K562 (cell line): ENCODE measurements around the gene CHRNB1. TPM values are rescaled to one million over a fixed set of nuclear protein-coding genes. Genes with fewer than 3 reads are reported as not detected.

ENCODE experiments used
- ATAC-seq: fragments of 200-7000 bp; cut with Tn5 transposase; 3 replicates; pipeline ENCODE4 v1.9.1; 2020; ENCODE audit warnings: moderate library complexity
- BruUV-seq: library from RNA; stranded (reverse); fragments of 400-500 nt; replicated peaks from 2 replicates; lab custom pipeline; 2021; lab: Mats Ljungman, UMichigan
- CTCF ChIA-PET: fragments of 300-600 bp; formaldehyde crosslinking; extraction: SDS; loops from one replicate; lab custom pipeline; 2021; ENCODE audit warnings: low intra/inter-chr PET ratio; lab: Yijun Ruan, JAX
- POLR2A ChIA-PET: fragments of 300-600, 350-650 bp; sonication (Branson Sonifier 250); formaldehyde crosslinking; extraction: SDS; loops from one replicate; lab custom pipeline; 2021; ENCODE audit warnings: antibody characterized with exemption, inconsistent platforms; lab: Yijun Ruan, JAX
- DNase-seq, 4 experiments: peaks; one replicate each; pipeline versions ENCODE4 v3.0.0 to v3.0.0-alpha.2; 2011 to 2018; ENCODE audit warnings: low spot score in 3 of 4, mixed read lengths in 3 of 4; ENCODE audit errors: extremely low read depth in 1 of 4
- FAIRE-seq: peaks from 2 replicates; lab custom pipeline; 2011; peaks lifted over from hg19 to GRCh38; lab: Jason Lieb, UNC
- H2AFZ ChIP-seq: 2 replicates; pipeline ENCODE4 v1.6.0; 2011; ENCODE audit warnings: low read depth, low read length, control low read depth, inconsistent platforms
- H3K27ac ChIP-seq: fragments of 200-600 bp; 3 replicates; pipeline ENCODE4 v1.8.0; 2011; ENCODE audit warnings: low read depth, mild to moderate bottlenecking, control low read depth, inconsistent platforms, low read length, moderate library complexity, mixed read lengths; ENCODE audit errors: extremely low read depth
- H3K27me3 ChIP-seq, 2 experiments: fragments of 300-600 bp in 1 of 2; 2 replicates in 1 of 2; 3 replicates in 1 of 2; pipeline versions ENCODE4 v1.6.0 to v1.8.0; 2011; ENCODE audit warnings: inconsistent platforms in 2 of 2, low read length in 2 of 2, mild to moderate bottlenecking in 1 of 2, mixed read lengths in 1 of 2, moderate library complexity in 1 of 2; ENCODE audit not compliant: control insufficient read depth in 2 of 2, insufficient read depth in 2 of 2
- H3K36me3 ChIP-seq: fragments of 300-600 bp; 3 replicates; pipeline ENCODE4 v1.8.0; 2011; ENCODE audit warnings: mild to moderate bottlenecking, low read length, inconsistent platforms; ENCODE audit not compliant: control insufficient read depth, insufficient read depth
- H3K4me1 ChIP-seq, 2 experiments: fragments of 200-600 bp in 1 of 2; replicated peaks in 1 of 2; 2 replicates in 1 of 2; 3 replicates in 1 of 2; pipeline versions ENCODE4 v1.5.1 to v1.8.0; 2011; ENCODE audit warnings: inconsistent platforms in 2 of 2, low read length in 2 of 2, mild to moderate bottlenecking in 1 of 2, mixed read lengths in 1 of 2, moderate library complexity in 1 of 2; ENCODE audit not compliant: control insufficient read depth in 2 of 2, insufficient read depth in 2 of 2
- H3K4me2 ChIP-seq: 2 replicates; pipeline ENCODE4 v1.6.1; 2011; ENCODE audit warnings: low read length, control low read depth, inconsistent platforms, mixed read lengths; ENCODE audit not compliant: insufficient read depth
- H3K4me3 ChIP-seq: fragments of 200-600 bp; sonication (generic), shearing (Covaris generic); 2 replicates; pipeline ENCODE4 v1.5.1; 2016; ENCODE audit warnings: control low read depth, inconsistent platforms
- H3K79me2 ChIP-seq: fragments of 200-600 bp; 3 replicates; pipeline ENCODE4 v1.8.0; 2011; ENCODE audit warnings: low read length, inconsistent platforms; ENCODE audit not compliant: control insufficient read depth, insufficient read depth
- H3K9ac ChIP-seq, 2 experiments: 2 replicates each; pipeline versions ENCODE4 v1.6.0 to v1.6.1; 2011; ENCODE audit warnings: low read depth in 2 of 2, low read length in 2 of 2, control low read depth in 1 of 2, inconsistent platforms in 1 of 2, mild to moderate bottlenecking in 1 of 2, mixed read lengths in 1 of 2; ENCODE audit not compliant: insufficient read depth in 1 of 2
- H3K9me1 ChIP-seq: one replicate; pipeline ENCODE4 v1.6.0; 2011; ENCODE audit warnings: inconsistent platforms, mild to moderate bottlenecking, low read length, moderate library complexity; ENCODE audit not compliant: control insufficient read depth, insufficient read depth
- H3K9me3 ChIP-seq: replicated peaks from 2 replicates; pipeline ENCODE4 v1.5.1; 2011; ENCODE audit warnings: low read depth, low read length, inconsistent platforms; ENCODE audit not compliant: control insufficient read depth, insufficient read depth
- H4K20me1 ChIP-seq: replicated peaks from 2 replicates; pipeline ENCODE4 v1.6.1; 2011; ENCODE audit warnings: low read length, inconsistent platforms, mixed read lengths; ENCODE audit not compliant: control insufficient read depth, insufficient read depth
- CBX2 ChIP-seq: fragments of 200-600 bp; sonication (generic); IDR thresholded peaks from one replicate; pipeline ENCODE4 v1.6.1; 2012; ENCODE audit warnings: mild to moderate bottlenecking, low read length, inconsistent platforms; ENCODE audit not compliant: insufficient read depth, poor library complexity, severe bottlenecking
- MAZ ChIP-seq, 2 experiments: fragments of 450-650 bp in 1 of 2; sonication (generic) in 1 of 2; formaldehyde crosslinking; IDR thresholded peaks in 1 of 2; conservative IDR thresholded peaks in 1 of 2; 2 replicates each; pipeline versions ENCODE4 v1.4.0 to v1.5.0; 2020; ENCODE audit warnings: mild to moderate bottlenecking in 1 of 2, missing genetic modification reagents in 1 of 2
- NFRKB ChIP-seq: fragments of 450-650 bp; IDR thresholded peaks from 2 replicates; pipeline ENCODE4 v1.6.1; 2016; ENCODE audit warnings: low read depth
- RBFOX2 ChIP-seq: fragments of 200-400 bp; formaldehyde crosslinking; IDR thresholded peaks from 2 replicates; pipeline ENCODE4 v1.6.1; 2017; ENCODE audit warnings: low read depth, mild to moderate bottlenecking, low read length, moderate library complexity
- ZNF384 ChIP-seq: IDR thresholded peaks from 2 replicates; pipeline ENCODE4 v1.6.1; 2012; ENCODE audit warnings: low read depth, low read length, improper control_type of control experiment
- WGBS: fragments of 100-300 bp; shearing (Covaris generic); methylation state at CpG from one replicate; pipeline ENCODE4 v1.1.6; 2016; ENCODE audit warnings: low coverage, mixed read lengths; ENCODE audit not compliant: insufficient coverage; ENCODE audit errors: missing lambda C conversion rate; 5-methylcytosine and 5-hydroxymethylcytosine counted together
- in situ Hi-C: fragments of 300-500 bp; cut with MboI; formaldehyde crosslinking; loops from 4 replicates; pipeline ENCODE4 v1.15.0; 2018; ENCODE audit warnings: inconsistent platforms, mixed read lengths
- intact Hi-C: fragments of 100-400 bp; cut with micrococcal nuclease; formaldehyde crosslinking; loops from 2 replicates; pipeline ENCODE4 v1.14.2; 2022
- polyA plus RNA-seq, 8 experiments: library from polyadenylated mRNA; depleted of rRNA in 4 of 8; stranded (reverse) in 5 of 8; unstranded in 3 of 8; fragments of >200 nt; fragmentation: Nextera tagmentation in 2 of 8; fragmentation: Illumina TruSeq in 1 of 8; extraction: Ambion mirVana in 2 of 8; extraction: Trizol in 1 of 8; gene quantifications; 2 replicates each; pipeline versions ENCODE4 v1.2.1 to v1.2.3, GENCODE V29; 2011 to 2014; ENCODE audit warnings: inconsistent platforms in 1 of 8, missing spikeins in 1 of 8
- total RNA-seq, 7 experiments: library from RNA; depleted of rRNA in 6 of 7; stranded (reverse); fragments of >200 nt in 6 of 7; fragmentation: Illumina TruSeq in 2 of 7; extraction: Trizol in 2 of 7; gene quantifications; 2 replicates each; pipeline versions ENCODE4 v1.2.1 to v1.2.3, GENCODE V29; 2011 to 2021; ENCODE audit warnings: low replicate concordance in 1 of 7
- TF ChIP-seq, protein P1 (sequence below): fragments of 450-650 bp; formaldehyde crosslinking; IDR thresholded peaks from 2 replicates; pipeline ENCODE4 v1.4.0; 2020; ENCODE audit warnings: mild to moderate bottlenecking
- TF ChIP-seq, protein P2 (sequence below): fragments of 450-650 bp; IDR thresholded peaks from 2 replicates; pipeline ENCODE4 v1.6.1; 2016; ENCODE audit warnings: mild to moderate bottlenecking, moderate library complexity

The CHRNB1 gene
- total and polyA plus RNA-seq, 9 of the 15 experiments (the other 6 are each of a cell fraction or from before 2014, with no cell fraction given) = 4.7 to 12.3 (median 6.8) TPM

DNA sequence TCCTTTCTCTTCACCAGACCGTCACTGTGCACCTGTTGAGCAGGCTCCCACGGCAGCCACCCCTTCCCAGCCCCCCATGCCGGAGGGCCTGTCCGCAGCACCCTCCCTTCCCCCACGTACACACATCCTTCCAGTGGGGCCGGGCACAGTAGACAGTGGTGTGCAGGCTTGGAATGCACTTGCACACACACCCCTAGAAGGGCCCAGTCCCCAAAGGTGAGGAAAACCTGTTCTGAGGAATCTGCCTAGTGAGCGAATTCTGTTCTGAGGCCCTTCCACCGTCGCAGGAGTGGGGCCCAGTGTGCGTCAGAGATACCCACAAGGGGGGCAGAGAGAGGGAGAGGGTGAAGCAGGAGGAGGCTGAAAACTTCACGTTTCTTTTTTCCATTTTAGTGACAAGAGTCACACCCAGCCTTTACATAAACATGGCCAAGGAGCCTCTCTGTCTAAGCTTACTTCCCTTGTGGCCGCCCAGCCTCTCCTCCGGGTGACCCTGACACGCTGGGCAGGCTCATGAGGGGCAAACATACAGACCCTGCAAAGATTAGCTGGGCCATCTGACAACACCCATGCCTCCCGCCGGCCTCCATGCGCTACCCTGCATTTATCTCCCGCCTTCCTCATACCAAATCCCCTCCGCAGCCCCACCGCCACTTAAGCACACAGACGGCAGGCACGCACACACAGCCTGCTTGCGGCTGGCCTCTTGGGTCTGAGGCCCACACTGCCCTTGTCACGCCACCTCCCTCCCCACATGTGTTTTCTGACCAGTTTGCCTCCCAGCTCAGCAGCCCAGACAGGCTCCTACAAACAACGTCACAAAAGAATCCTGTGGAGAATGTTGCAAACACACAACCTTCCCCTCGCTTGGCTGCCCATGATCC is 32.8 kb downstream of the CHRNB1 start:
- H3K9me3 ChIP-seq = no peaks in the 10 kb centered on the region
- H3K79me2 ChIP-seq = peaks cover 75% of the 10 kb centered on the region
- H3K4me1 ChIP-seq = peaks cover 38 to 64% of the 10 kb centered on the region in 2 experiments
- intact Hi-C loops = no loop called here
- peak; percentile 32 for ATAC-seq
- no peaks in the 10 kb centered on the region for H3K9me1 ChIP-seq
- 13% methylated on average over 24 of the region's 26 CpGs for WGBS
- H3K9ac ChIP-seq = peak overlapping the region; percentile 82 to 94
- peak in 2 of 4 experiments; percentile 32 to 61 for DNase-seq
- in situ Hi-C loops = no loop called here
- H4K20me1 ChIP-seq = 0 out of 2 replicates have a peak, but pooled peaks cover 13% of the 10 kb centered on the region
- ChIA-PET CTCF (no interaction called here), POLR2A (interaction anchor here (0.6 to 2.6 kb wide), 5 partner anchors 8 to 145 kb away, joined by 3 to 13 read pairs (median 6); partner anchors contain the start of gene POLR2A)
- no peaks in the 10 kb centered on the region; the same call in 1 of the 3 replicates for H3K36me3 ChIP-seq
- H3K4me2 ChIP-seq = peak overlapping the region; percentile 93
- H3K27me3 ChIP-seq = no peaks in the 10 kb centered on the region
- H2AFZ ChIP-seq = peak overlapping the region; percentile 32; the same call in 1 of the 2 replicates
- BruUV-seq = no TSS peak
- peak overlapping the region; percentile 70 for H3K4me3 ChIP-seq
- peak overlapping the region; percentile 92 for H3K27ac ChIP-seq
- FAIRE-seq = peak; percentile 74
- peak; percentile 56; the same call in 1 of the 2 replicates for TF ChIP-seq RBFOX2
- TF ChIP-seq ZNF384 = no peak
- TF ChIP-seq, protein P1, sequence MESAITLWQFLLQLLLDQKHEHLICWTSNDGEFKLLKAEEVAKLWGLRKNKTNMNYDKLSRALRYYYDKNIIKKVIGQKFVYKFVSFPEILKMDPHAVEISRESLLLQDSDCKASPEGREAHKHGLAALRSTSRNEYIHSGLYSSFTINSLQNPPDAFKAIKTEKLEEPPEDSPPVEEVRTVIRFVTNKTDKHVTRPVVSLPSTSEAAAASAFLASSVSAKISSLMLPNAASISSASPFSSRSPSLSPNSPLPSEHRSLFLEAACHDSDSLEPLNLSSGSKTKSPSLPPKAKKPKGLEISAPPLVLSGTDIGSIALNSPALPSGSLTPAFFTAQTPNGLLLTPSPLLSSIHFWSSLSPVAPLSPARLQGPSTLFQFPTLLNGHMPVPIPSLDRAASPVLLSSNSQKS (CRISPR knock-in tag) = no peak
- TF ChIP-seq NFRKB = no peak
- TF ChIP-seq MAZ (CRISPR knock-in tag; conservative IDR thresholded peaks at IDR 0.05 in 1 of 2, IDR thresholded peaks at IDR 0.05 in 1 of 2) = no peak
- TF ChIP-seq CBX2 = no peak
- TF ChIP-seq, protein P2, sequence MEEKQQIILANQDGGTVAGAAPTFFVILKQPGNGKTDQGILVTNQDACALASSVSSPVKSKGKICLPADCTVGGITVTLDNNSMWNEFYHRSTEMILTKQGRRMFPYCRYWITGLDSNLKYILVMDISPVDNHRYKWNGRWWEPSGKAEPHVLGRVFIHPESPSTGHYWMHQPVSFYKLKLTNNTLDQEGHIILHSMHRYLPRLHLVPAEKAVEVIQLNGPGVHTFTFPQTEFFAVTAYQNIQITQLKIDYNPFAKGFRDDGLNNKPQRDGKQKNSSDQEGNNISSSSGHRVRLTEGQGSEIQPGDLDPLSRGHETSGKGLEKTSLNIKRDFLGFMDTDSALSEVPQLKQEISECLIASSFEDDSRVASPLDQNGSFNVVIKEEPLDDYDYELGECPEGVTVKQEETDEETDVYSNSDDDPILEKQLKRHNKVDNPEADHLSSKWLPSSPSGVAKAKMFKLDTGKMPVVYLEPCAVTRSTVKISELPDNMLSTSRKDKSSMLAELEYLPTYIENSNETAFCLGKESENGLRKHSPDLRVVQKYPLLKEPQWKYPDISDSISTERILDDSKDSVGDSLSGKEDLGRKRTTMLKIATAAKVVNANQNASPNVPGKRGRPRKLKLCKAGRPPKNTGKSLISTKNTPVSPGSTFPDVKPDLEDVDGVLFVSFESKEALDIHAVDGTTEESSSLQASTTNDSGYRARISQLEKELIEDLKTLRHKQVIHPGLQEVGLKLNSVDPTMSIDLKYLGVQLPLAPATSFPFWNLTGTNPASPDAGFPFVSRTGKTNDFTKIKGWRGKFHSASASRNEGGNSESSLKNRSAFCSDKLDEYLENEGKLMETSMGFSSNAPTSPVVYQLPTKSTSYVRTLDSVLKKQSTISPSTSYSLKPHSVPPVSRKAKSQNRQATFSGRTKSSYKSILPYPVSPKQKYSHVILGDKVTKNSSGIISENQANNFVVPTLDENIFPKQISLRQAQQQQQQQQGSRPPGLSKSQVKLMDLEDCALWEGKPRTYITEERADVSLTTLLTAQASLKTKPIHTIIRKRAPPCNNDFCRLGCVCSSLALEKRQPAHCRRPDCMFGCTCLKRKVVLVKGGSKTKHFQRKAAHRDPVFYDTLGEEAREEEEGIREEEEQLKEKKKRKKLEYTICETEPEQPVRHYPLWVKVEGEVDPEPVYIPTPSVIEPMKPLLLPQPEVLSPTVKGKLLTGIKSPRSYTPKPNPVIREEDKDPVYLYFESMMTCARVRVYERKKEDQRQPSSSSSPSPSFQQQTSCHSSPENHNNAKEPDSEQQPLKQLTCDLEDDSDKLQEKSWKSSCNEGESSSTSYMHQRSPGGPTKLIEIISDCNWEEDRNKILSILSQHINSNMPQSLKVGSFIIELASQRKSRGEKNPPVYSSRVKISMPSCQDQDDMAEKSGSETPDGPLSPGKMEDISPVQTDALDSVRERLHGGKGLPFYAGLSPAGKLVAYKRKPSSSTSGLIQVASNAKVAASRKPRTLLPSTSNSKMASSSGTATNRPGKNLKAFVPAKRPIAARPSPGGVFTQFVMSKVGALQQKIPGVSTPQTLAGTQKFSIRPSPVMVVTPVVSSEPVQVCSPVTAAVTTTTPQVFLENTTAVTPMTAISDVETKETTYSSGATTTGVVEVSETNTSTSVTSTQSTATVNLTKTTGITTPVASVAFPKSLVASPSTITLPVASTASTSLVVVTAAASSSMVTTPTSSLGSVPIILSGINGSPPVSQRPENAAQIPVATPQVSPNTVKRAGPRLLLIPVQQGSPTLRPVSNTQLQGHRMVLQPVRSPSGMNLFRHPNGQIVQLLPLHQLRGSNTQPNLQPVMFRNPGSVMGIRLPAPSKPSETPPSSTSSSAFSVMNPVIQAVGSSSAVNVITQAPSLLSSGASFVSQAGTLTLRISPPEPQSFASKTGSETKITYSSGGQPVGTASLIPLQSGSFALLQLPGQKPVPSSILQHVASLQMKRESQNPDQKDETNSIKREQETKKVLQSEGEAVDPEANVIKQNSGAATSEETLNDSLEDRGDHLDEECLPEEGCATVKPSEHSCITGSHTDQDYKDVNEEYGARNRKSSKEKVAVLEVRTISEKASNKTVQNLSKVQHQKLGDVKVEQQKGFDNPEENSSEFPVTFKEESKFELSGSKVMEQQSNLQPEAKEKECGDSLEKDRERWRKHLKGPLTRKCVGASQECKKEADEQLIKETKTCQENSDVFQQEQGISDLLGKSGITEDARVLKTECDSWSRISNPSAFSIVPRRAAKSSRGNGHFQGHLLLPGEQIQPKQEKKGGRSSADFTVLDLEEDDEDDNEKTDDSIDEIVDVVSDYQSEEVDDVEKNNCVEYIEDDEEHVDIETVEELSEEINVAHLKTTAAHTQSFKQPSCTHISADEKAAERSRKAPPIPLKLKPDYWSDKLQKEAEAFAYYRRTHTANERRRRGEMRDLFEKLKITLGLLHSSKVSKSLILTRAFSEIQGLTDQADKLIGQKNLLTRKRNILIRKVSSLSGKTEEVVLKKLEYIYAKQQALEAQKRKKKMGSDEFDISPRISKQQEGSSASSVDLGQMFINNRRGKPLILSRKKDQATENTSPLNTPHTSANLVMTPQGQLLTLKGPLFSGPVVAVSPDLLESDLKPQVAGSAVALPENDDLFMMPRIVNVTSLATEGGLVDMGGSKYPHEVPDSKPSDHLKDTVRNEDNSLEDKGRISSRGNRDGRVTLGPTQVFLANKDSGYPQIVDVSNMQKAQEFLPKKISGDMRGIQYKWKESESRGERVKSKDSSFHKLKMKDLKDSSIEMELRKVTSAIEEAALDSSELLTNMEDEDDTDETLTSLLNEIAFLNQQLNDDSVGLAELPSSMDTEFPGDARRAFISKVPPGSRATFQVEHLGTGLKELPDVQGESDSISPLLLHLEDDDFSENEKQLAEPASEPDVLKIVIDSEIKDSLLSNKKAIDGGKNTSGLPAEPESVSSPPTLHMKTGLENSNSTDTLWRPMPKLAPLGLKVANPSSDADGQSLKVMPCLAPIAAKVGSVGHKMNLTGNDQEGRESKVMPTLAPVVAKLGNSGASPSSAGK = peak; percentile 16; the same call in 1 of the 2 replicates
